ENCODE data around the gene ABLIM2.

GRCh38 chr4:8180310-8181093 is 21.9 kb upstream of the ABLIM2 start:
- TF ChIP-seq CTCF (IDR thresholded peaks at IDR 0.05) (no peak), EZH2 (IDR thresholded peaks at IDR 0.05; ENCODE audit: borderline replicate concordance, insufficient read depth, low read depth, low read length, poor library complexity, severe bottlenecking) (no peak)
